ENCODE results near the gene E4F1. TPM values are rescaled to one million over a fixed set of nuclear protein-coding genes. Genes with fewer than 3 reads are reported as not detected.

Gene E4F1
- total RNA-seq, 2 donors from 2014 or later = 24.5 to 29.6 TPM

- Histone ChIP-seq H3K36me3 (ENCODE audit: control insufficient read depth, insufficient read depth, low read length) (peaks cover 29% of the 10 kb centered on the region), H3K9ac (ENCODE audit: extremely low read depth, low read length, poor library complexity, severe bottlenecking) (no peak overlapping the region), H3K4me1 (ENCODE audit: control insufficient read depth, insufficient read depth, low read length) (no peaks in the 10 kb centered on the region), H3K27ac (ENCODE audit: low read depth, low read length) (no peak overlapping the region), H3K4me3 (ENCODE audit: low read length) (no peak overlapping the region), H3K9me3 (ENCODE audit: control insufficient read depth, low read length) (no peaks in the 10 kb centered on the region), H3K27me3 (ENCODE audit: control insufficient read depth, insufficient read depth, low read length, poor library complexity, severe bottlenecking) (no peaks in the 10 kb centered on the region)
- no peak for TF ChIP-seq CTCF (conservative IDR thresholded peaks at IDR 0.05)
- no peak overlapping the region for H3K4me3 Mint-ChIP-seq
- DNase-seq = no peak
- no peak overlapping the region for H3K27ac Mint-ChIP-seq
- peaks cover 4% of the 10 kb centered on the region for H3K4me1 Mint-ChIP-seq
- H3K9me3 Mint-ChIP-seq = no peaks in the 10 kb centered on the region
- 95 to 97% methylated on average over 15 to 25 of the region's 25 CpGs for WGBS, 2 experiments (ENCODE audit: insufficient coverage in 1 of 2, insufficient read length in 1 of 2)
- H3K36me3 Mint-ChIP-seq (ENCODE audit: low read depth) = peaks cover 18% of the 10 kb centered on the region
- no peaks in the 10 kb centered on the region for H3K27me3 Mint-ChIP-seq (ENCODE audit: insufficient read depth)
Measured at GRCh38 chr16:2228161-2228824, 4.9 kb downstream of the E4F1 start.

- no peak overlapping the region for H3K9ac ChIP-seq (ENCODE audit: extremely low read depth, low read length, poor library complexity, severe bottlenecking)
Measured at GRCh38 chr16:2229091-2229490, 5.7 kb downstream of the E4F1 start.

GRCh38 chr16:2229632-2230250 lies 6.3 kb downstream of the E4F1 start:
- no peak overlapping the region for H3K4me3 ChIP-seq (ENCODE audit: low read length)
- Mint-ChIP-seq H3K9me3 (no peaks in the 10 kb centered on the region), H3K27ac (no peak overlapping the region), H3K27me3 (ENCODE audit: insufficient read depth) (no peaks in the 10 kb centered on the region), H3K4me3 (no peak overlapping the region), H3K36me3 (ENCODE audit: low read depth) (peaks cover 21% of the 10 kb centered on the region), H3K4me1 (no peaks in the 10 kb centered on the region)
- WGBS, 2 experiments (ENCODE audit: insufficient coverage in 1 of 2, insufficient read length in 1 of 2) = 95 to 96% methylated on average over 18 to 23 of the region's 23 CpGs
- peaks cover 34% of the 10 kb centered on the region for H3K36me3 ChIP-seq (ENCODE audit: control insufficient read depth, insufficient read depth, low read length)
- no peak for TF ChIP-seq CTCF (conservative IDR thresholded peaks at IDR 0.05)
- no peaks in the 10 kb centered on the region for H3K9me3 ChIP-seq (ENCODE audit: control insufficient read depth, low read length)
- no peaks in the 10 kb centered on the region for H3K27me3 ChIP-seq (ENCODE audit: control insufficient read depth, insufficient read depth, low read length, poor library complexity, severe bottlenecking)
- no peak overlapping the region for H3K9ac ChIP-seq (ENCODE audit: extremely low read depth, low read length, poor library complexity, severe bottlenecking)
- no peaks in the 10 kb centered on the region for H3K4me1 ChIP-seq (ENCODE audit: control insufficient read depth, insufficient read depth, low read length)
- no peak for DNase-seq
- H3K27ac ChIP-seq (ENCODE audit: low read depth, low read length) = no peak overlapping the region

More at GRCh38 chr16:2229091-2229490, 5.7 kb downstream of the E4F1 start:
- H3K27me3 Mint-ChIP-seq (ENCODE audit: insufficient read depth) = no peaks in the 10 kb centered on the region
- peaks cover 33% of the 10 kb centered on the region for H3K36me3 ChIP-seq (ENCODE audit: control insufficient read depth, insufficient read depth, low read length)
- H3K4me1 ChIP-seq (ENCODE audit: control insufficient read depth, insufficient read depth, low read length) = no peaks in the 10 kb centered on the region
- H3K4me1 Mint-ChIP-seq = peaks cover 4% of the 10 kb centered on the region
- no peaks in the 10 kb centered on the region for H3K9me3 ChIP-seq (ENCODE audit: control insufficient read depth, low read length)
- no peak for DNase-seq
- 94 to 95% methylated on average over 4 to 12 of the region's 12 CpGs for WGBS, 2 experiments (ENCODE audit: insufficient coverage in 1 of 2, insufficient read length in 1 of 2)
- peaks cover 21% of the 10 kb centered on the region for H3K36me3 Mint-ChIP-seq (ENCODE audit: low read depth)
- no peak overlapping the region for H3K4me3 Mint-ChIP-seq
- TF ChIP-seq CTCF (conservative IDR thresholded peaks at IDR 0.05) = no peak
- no peaks in the 10 kb centered on the region for H3K27me3 ChIP-seq (ENCODE audit: control insufficient read depth, insufficient read depth, low read length, poor library complexity, severe bottlenecking)
- H3K27ac ChIP-seq (ENCODE audit: low read depth, low read length) = no peak overlapping the region
- H3K9me3 Mint-ChIP-seq = no peaks in the 10 kb centered on the region
- no peak overlapping the region for H3K4me3 ChIP-seq (ENCODE audit: low read length)
- no peak overlapping the region for H3K27ac Mint-ChIP-seq

Data from endodermal cell (in vitro differentiated cells).